Measurements from ENCODE around the gene RFPL4A.
"Not testable (repeated sequence)": the region's sequence is repeated elsewhere in the genome, so short reads cannot be mapped to it uniquely, and the experiment has no call there.

RFPL4A gene

GRCh38 chr19:55720801-55721200 is 38.1 kb upstream of the RFPL4A start:
- ChIA-PET CTCF (no interaction called here), POLR2A (no interaction called here)
- no peak for DNase-seq (ENCODE audit: extremely low spot score)
- no peak for TF ChIP-seq CTCF (IDR thresholded peaks at IDR 0.05; ENCODE audit: control extremely low read depth, extremely low read depth, low read depth, missing control alignments)

- POLR2A ChIA-PET = no interaction called here
- no peak for DNase-seq (ENCODE audit: extremely low spot score)
- TF ChIP-seq CTCF (IDR thresholded peaks at IDR 0.05; ENCODE audit: control extremely low read depth, extremely low read depth, low read depth, missing control alignments) = no peak
- CTCF ChIA-PET = no interaction called here
These were observed 35.4 kb upstream of the RFPL4A start for GRCh38 chr19:55723491-55723890.

GRCh38 chr19:55730378-55730777 is 28.5 kb upstream of the RFPL4A start:
- POLR2A ChIA-PET; DNase-seq (ENCODE audit: extremely low spot score): not testable (repeated sequence)
- CTCF ChIA-PET = interaction anchor here (1.1 kb wide), 1 partner anchor 8 kb away, joined by 3 read pairs; no protein-coding TSS in a partner anchor

- CTCF ChIA-PET = no interaction called here
- no peak for DNase-seq (ENCODE audit: extremely low spot score)
- POLR2A ChIA-PET = no interaction called here
- no peak for TF ChIP-seq CTCF (IDR thresholded peaks at IDR 0.05; ENCODE audit: control extremely low read depth, extremely low read depth, low read depth, missing control alignments)
These were observed 20.6 kb upstream of the RFPL4A start, which contains the start of gene NLRP9 for GRCh38 chr19:55738302-55738701. Gene NLRP9, minus strand, starts transcription at chr19:55738402. Its CDS starts 28 bp downstream, at chr19:55738374.

- ChIA-PET POLR2A (no interaction called here), CTCF (no interaction called here)
- no peak for TF ChIP-seq CTCF (IDR thresholded peaks at IDR 0.05; ENCODE audit: control extremely low read depth, extremely low read depth, low read depth, missing control alignments)
- DNase-seq (ENCODE audit: extremely low spot score) = no peak
These were observed 8.2 kb upstream of the RFPL4A start for GRCh38 chr19:55750715-55751114.

GRCh38 chr19:55753401-55753800 is 5.5 kb upstream of the RFPL4A start:
- no peak for TF ChIP-seq CTCF (IDR thresholded peaks at IDR 0.05; ENCODE audit: control extremely low read depth, extremely low read depth, low read depth, missing control alignments)
- DNase-seq (ENCODE audit: extremely low spot score) = no peak
- ChIA-PET POLR2A (no interaction called here), CTCF (no interaction called here)

- CTCF ChIA-PET; POLR2A ChIA-PET; DNase-seq (ENCODE audit: extremely low spot score): not testable (repeated sequence)
These were observed 2.1 kb upstream of the RFPL4A start for GRCh38 chr19:55756808-55757207.

- no peak for TF ChIP-seq CTCF (IDR thresholded peaks at IDR 0.05; ENCODE audit: control extremely low read depth, extremely low read depth, low read depth, missing control alignments)
- POLR2A ChIA-PET = no interaction called here
- CTCF ChIA-PET = no interaction called here
- no peak for DNase-seq (ENCODE audit: extremely low spot score)
These were observed 7.6 kb downstream of the RFPL4A start for GRCh38 chr19:55766466-55766865.

GRCh38 chr19:55768818-55769217 is 9.9 kb downstream of the RFPL4A start, which contains the start of gene RFPL4AL1:
Gene RFPL4AL1, plus strand, starts transcription at chr19:55769118. Its CDS starts 2,687 bp downstream, at chr19:55771805.
- DNase-seq (ENCODE audit: extremely low spot score); CTCF ChIA-PET; POLR2A ChIA-PET: not testable (repeated sequence)

- DNase-seq (ENCODE audit: extremely low spot score); POLR2A ChIA-PET; CTCF ChIA-PET: not testable (repeated sequence)
These were observed 10.7 kb downstream of the RFPL4A start for GRCh38 chr19:55769632-55770031.

All from GM10248 (cell line).